Anterior cingulate cortex (tissue), 58 donors: ENCODE measurements around the gene SV2C.

ENCODE experiments used
- DNase-seq, 58 donors: peaks; one replicate each; lab custom pipeline; 2025; lab: John Stamatoyannopoulos, UW

SV2C gene

GRCh38 chr5:76155536-76155935 lies 72.4 kb downstream of the SV2C start:
- no peak for DNase-seq

GRCh38 chr5:76162335-76162734 lies 79.2 kb downstream of the SV2C start:
- no peak for DNase-seq

DNA sequence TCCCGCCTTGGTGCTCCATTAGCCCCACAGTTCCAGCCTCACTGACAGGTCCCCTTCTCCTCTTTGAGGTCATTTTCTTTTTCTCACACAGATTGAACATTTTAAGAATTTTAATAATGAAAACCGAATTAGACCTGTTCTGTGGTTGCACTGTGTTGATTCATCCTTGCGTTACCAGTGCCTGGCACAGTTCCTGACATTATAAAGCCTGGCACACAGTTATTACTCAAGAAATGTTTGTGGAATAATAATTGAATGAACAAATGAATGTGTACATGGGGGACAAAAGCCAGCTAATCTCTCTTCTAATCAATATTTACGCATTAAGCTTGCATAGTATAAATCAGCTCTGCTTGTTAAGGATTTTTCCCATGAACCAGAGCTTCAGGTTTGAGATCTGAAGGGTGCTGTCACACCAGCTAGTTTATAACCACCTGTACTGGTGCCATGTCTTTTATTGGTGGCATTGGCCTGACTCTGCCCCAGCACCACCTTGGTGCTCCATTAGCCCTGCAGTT lies 80.0 kb downstream of the SV2C start:
- DNase-seq, result no peak

- no peak for DNase-seq
Observed at GRCh38 chr5:76165029-76165428, 81.8 kb downstream of the SV2C start.

GRCh38 chr5:76165711-76166374 lies 82.7 kb downstream of the SV2C start:
- DNase-seq, result no peak

- DNase-seq, result no peak
Observed at GRCh38 chr5:76166886-76167576, 83.8 kb downstream of the SV2C start.

GRCh38 chr5:76169146-76169905 lies 86.1 kb downstream of the SV2C start:
- DNase-seq, result no peak

GRCh38 chr5:76174101-76174500 lies 90.9 kb downstream of the SV2C start:
- DNase-seq, result no peak

- peak in 16 of 58 donors; percentile 0 to 12 (median 2) for DNase-seq
Observed at GRCh38 chr5:76175051-76175666, 92.0 kb downstream of the SV2C start.

DNA sequence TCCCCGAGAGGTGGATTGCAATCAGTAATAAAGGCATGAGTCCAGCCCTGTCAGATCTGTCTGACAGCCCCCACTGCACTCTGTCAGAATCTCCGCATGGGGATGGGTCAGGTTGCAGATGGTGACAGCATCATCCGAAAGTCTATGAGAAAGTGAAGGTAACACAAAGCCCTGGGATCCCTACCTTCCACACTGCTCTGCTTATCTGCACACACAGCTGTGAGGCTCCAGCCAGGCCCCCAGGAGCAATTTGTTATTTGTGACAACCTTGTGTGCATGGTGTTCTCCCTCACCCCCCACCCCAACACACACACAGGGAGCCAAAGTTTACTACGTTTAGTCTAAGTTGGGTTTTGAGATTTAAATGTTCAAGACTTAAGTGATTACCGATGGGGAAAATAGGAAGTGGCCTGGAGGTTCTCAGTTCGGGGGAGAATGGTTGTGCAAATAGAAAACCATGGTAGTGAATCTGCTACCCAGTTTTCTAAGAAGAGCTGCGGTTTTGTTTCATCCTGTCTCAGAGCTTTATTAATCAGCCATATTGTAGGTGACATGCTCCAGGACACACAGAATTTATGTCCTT lies 92.7 kb downstream of the SV2C start:
- DNase-seq, result no peak

DNA sequence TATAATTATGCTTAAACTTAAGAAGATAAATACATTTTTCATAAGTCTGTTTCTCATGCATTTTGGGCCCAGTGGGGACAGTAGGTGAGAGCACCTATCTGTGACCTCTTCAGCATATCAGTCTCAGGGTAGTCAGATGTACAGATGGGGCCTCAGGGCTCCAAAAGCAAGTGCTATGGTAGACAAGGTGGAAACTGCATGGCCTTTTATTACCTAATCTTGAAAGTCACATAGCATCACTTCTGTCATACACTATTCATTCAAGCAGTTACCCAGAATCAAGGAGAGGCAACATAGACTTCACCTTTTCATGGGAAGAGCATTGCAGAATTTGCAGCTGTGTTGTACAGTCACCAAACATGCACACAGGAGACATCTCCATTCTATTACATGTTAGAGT lies 94.8 kb downstream of the SV2C start:
- DNase-seq, result no peak

- DNase-seq, result no peak
Observed at GRCh38 chr5:76178913-76179312, 95.7 kb downstream of the SV2C start.

DNA sequence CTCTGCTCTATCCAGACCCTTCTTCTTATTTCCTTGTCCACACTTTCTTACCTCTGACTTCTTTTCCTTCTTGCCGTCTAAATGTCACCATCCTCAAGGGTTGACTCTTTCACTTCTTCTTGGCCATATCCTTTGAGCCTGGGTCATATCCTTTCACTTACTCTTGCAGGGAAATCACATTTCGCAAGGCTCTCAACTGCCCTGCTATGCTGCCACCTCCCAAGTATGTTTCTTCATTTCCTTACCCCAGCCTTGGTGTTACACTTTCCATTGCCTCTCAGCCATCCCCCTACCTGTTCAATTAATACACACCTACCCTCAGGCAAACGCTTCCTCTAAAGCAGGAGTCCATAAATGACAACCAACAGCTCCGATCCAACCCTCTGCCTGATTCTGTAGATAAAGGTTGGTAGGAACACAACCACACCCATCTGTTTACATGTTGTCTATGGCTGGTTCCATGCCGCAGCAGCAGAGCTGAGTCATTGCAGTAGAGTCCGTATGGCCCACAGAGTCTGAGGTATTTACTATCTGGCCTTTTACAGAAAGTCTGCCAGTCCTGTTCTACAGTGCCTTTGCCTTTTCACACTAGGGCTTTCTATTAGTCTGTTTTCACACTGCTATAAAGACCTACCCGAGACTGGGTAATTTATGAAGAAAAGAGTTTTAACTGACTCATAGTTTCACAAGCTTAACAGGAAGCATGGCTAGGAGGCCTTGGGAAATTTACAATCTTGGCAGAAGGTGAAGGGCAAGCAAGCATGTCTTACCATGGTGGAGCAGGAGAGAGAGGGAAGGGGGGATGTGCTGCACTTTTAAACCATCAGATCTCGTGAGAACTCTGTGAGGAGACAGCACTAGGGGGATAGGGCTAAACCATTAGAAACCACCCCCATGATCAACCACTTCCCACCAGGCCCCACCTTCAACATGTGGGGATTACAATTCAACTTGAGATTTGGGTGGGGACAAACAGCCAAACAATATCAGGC lies 97.9 kb downstream of the SV2C start:
- no peak for DNase-seq

DNA sequence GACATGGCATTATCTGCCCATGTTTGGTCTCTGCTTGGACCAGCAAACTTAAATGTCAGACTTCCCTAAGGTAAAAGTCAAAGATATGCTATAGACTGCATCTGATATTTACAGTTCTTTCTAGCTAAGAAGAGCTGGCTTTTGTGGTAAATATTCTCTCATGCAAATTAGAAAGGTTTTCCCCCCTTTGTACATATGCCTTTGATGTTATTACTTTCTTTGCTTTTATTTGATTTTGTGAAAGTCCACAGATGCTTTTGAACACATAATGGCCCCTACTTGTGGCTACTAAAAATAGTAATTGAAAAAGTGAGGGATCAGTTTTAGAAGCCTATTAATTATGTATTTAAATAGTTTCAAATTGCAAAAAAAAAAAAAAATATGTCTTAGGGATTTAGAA lies 104.2 kb downstream of the SV2C start:
- DNase-seq, result no peak

GRCh38 chr5:76190356-76190755 lies 107.2 kb downstream of the SV2C start:
- no peak for DNase-seq

- DNase-seq, result no peak
Observed at GRCh38 chr5:76192837-76193236, 109.7 kb downstream of the SV2C start.

DNA sequence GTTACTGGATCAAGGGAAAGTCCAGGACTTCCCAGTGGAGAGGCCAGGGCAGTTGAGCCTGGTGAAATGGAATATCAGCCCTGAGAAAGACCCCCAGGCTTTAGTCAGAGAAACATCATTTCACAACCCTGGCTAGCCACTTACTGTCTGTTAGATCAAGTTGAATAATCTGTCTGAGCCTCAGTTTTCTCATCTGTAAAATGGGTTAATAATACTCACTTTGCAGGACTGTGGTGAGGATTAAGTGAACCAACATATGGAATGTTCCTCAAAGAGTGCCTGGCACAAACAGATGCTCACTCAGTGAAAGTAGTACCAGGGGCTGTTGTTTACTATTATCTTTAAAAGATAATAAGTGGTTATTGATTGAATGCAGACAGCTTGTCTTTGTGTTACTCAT lies 110.5 kb downstream of the SV2C start:
- DNase-seq, result no peak

DNA sequence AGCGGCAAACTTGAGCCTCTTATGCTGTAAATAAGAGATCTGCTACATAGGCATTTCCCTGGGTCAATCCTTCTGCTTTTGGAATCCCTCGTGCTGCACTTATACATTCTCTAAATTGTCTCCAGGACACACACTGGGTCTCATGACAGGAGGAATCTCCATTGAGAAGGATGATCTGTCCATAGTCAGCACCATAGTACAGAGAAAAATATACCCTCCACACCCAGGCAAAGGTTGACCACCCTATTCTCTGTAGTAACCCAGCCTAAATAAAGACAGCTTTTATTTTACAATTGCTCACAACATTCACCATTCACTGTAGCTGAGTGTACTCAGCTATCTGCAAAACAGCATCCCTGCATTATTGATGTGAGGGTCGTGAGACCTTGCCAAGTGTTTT lies 111.2 kb downstream of the SV2C start:
- DNase-seq, result no peak

DNA sequence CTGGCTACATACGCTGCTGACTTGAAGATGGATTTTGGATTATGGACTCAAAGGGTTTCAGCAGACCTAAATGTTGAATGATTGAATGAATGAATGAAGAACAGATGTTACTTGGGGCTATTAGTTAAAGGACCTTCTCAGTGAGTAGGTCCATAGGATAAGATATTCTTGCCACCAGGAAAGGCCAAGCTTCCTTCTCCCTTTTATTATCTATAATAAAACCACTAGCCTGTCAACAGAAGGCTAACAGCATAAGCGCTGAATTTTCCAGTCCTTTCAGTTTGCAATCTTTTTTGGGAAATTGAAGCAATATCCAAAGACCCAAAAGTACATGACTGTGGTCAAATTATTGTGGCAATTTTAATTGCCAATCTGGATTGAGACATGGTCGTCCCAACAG lies 113.3 kb downstream of the SV2C start:
- no peak for DNase-seq
